ENCODE results near the gene LRRC14B. TPM values are rescaled to one million over a fixed set of nuclear protein-coding genes. Genes with fewer than 3 reads are reported as not detected.
A peak's percentile ranks its signal among the peaks of the same experiment; 100 is the strongest.

Gene LRRC14B
- not detected in 2 replicates for total RNA-seq (2014; rRNA removed; shearing (Covaris generic))
- not detected in 2 replicates for polyA plus RNA-seq (2015; cell fraction: cytosol; rRNA removed)
- polyA plus RNA-seq (2015; cell fraction: nucleus; rRNA removed) = not detected in 2 replicates

DNA sequence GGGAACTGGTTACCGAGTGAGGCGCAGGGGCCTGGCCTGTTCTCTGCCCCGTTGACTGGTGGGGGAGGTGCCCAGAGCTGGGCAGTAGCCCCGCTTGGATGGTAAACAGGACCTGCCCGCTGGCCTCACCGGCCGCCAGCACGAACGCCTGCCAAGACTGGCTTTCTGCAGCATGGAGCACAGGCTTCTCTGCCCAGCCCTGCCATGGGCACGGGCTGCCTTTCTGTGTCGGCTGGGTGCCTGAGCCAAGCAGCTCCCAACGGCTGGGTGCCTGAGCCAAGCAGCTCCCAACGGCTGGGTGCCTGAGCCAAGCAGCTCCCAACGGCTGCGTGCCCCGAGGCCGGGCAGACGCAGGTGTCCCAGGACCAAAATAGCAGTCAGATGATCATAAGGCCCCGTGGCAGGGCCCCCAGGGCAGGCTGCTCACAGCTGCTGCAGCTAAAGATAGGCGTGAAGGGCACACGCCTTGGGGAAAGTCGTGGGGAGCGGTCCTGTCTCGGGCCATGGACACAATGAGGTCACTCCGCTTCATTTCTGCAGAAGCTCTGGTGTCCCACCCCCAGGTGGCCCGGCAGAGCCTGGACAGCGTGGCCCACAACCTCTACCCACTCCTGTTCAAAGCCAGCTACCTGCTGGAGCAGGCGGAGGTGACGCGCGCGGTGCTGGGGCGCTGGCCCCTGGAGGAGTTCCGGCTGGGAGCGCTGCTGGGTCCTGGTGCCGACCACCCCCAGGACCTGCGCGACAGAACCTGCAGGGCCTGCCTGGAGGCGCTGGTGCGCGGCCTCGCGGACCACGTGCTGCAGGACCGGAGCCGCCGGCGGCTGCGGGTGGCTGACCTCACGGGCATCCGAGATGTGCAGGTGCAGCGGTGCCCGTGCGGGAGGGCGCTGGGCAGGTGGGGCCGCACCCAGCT, at the start of gene LRRC14B:
LRRC14B (plus strand) TSS at position 460 of the 913 bp plus-strand sequence; CDS start at position 504, 44 bp downstream.
- DNase-seq (ENCODE audit: low read depth) = no peak

GRCh38 chr5:141761-142160, 49.5 kb upstream of the LRRC14B start:
- no peak for DNase-seq (ENCODE audit: low read depth)

- DNase-seq (ENCODE audit: low read depth) = no peak
These were observed 49.0 kb upstream of the LRRC14B start for GRCh38 chr5:142246-142810.

DNA sequence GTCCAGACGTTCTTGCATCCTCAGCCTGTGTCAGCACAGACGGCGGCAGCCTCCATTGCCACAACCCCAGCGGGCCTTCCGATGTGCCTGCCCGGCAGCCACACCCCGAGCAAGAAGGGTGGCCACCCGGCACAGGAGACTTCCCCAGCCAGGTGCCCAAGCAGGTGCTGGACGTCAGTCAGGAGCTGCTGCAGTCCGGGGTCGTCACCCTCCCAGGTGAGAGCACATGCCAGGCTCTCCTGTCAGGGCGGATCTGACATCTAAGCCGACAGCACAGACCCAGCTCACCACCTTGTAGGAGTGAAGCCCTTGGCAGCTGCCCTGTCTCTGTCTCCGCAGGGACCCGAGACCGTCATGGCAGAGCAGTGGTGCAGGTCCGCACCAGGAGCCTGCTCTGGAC, 48.3 kb upstream of the LRRC14B start:
- no peak for DNase-seq (ENCODE audit: low read depth)

DNA sequence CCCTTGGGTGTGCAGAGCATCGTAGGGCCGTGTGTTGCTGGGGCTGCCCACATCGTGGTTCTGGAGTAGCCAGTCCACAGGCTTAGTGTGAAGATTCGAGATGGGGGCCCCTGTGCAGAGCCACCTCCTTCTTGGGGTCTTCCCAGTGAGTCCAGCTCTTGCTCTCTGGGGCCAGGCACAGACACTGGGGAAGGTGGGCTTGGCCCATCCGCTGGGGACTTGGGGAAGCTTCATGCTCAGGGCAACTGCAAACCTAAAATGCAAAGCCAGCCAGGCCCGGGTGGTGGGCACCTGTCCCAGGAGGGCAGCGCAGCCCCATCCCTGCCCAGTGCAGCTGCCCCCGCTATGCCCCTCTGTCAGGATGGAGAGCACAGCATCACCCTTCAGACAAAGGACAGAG, 46.4 kb upstream of the LRRC14B start:
- DNase-seq (ENCODE audit: low read depth) = no peak

DNA sequence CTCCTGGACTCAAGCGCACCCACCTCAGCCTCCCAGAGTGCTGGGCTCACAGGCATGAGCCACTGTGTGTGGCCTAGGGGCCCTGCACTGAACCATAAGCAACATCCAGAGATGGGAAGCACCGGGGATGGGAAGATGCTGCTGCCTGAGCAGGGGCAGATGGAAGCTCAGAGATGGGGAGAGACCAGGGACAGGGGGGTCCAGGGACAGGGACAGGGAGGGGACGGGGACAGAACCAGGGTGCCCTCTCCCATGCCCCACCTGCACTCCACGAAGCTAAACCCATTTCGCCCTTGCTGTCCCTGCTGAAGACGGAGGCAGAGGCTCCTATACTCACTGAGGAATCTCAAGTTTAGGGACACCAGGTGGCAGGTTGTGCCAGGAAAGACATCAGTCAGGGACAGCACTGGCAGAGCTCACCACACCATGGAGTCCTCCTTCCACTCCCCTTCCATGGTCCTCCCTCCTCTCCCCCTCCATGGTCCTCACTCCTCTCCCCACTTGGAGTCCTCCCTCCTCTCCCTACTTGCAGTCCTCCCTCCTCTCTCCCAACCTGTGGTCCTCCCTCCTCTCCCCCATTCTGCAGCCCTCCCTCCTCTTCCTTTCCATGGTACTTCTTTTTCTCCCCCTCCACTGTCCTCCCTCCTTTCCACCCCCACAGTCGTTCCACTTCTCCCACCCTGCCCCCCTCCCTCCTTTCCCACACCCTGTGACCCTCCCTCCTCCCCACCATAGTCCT, 45.5 kb upstream of the LRRC14B start:
- DNase-seq (ENCODE audit: low read depth) = no peak

DNA sequence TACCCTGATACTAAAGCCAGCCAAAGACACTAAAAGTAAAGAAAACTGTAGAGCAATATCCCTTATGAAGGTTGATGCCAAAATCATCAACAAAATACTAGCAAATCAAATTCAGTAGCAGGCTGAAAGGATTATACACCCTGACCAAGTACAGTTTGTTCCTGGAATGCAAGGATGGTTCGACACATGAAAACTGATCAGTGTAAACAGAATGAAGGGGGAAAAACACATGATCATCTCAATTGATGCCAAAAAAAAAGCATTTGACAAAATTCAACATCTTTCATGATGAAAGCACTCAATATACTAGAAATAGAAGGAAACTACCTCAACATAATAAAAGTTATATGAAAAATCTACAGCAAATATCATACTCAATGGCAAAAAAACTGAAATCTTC, 43.5 kb upstream of the LRRC14B start:
- DNase-seq (ENCODE audit: low read depth) = no peak

GRCh38 chr5:149745-150485, 41.4 kb upstream of the LRRC14B start:
- DNase-seq (ENCODE audit: low read depth) = peak; percentile 61

GRCh38 chr5:150746-151145, 40.5 kb upstream of the LRRC14B start:
- DNase-seq (ENCODE audit: low read depth) = no peak

DNA sequence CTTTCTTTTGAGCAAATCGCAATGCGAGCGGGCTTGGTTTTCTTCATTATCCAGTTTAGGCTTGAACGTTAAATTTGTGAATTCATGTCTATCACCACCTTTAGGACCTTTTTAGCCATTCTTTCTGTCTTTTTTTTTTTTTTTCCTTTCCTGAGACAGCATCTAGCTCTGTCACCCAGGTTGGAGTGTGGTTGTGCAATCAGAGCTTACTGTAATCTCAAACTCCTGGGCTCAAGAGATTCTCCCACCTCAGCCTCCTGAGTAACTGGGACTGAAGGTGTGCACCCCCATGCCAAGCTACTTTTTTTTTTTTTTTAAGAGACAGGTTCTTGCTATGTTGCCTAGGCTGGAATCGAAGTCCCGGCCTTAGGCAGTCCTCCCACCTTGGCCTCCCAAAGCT, 39.2 kb upstream of the LRRC14B start:
- no peak for DNase-seq (ENCODE audit: low read depth)

GRCh38 chr5:153256-153655, 38.0 kb upstream of the LRRC14B start:
- DNase-seq (ENCODE audit: low read depth) = peak; percentile 86

GRCh38 chr5:154236-154635, 37.1 kb upstream of the LRRC14B start:
- DNase-seq (ENCODE audit: low read depth) = peak; percentile 56

GRCh38 chr5:154826-155225, 36.5 kb upstream of the LRRC14B start:
- DNase-seq (ENCODE audit: low read depth) = no peak

DNA sequence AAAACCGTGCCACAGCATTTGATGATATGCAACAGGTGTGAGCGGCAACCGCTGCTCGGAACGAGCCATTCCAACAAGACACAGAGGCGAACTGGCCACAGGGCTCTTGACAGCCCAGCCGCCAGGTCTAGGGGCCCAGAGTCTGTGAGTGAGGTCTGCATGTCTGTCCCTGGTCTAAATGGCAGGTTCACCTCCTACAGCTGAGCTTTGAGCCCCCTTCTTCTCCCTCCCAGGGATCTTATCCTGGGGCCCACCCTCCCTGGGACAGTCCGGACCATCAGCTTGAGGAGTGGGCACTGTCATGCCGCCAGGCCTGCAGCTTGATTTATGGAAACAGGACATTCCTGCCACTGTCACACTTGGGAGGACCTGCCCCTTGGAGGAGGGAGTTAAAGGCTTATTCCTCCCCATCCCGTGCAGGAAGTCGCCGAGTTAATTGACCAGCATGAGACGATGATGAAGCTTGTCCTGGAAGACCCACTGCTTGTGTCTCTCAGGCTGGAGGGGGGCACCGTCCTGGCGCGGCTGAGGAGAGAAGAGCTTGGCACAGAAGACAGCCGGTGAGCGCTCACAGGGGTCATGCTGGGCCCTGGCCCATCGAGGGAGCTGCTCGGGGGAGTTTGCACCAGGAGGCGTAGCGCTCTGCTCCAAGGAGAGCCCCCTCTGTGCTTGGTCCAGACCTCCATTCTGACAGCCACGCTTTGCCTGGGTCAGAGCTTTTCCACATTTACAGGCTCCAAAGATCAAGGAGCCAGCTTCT, 35.5 kb upstream of the LRRC14B start:
- no peak for DNase-seq (ENCODE audit: low read depth)

DNA sequence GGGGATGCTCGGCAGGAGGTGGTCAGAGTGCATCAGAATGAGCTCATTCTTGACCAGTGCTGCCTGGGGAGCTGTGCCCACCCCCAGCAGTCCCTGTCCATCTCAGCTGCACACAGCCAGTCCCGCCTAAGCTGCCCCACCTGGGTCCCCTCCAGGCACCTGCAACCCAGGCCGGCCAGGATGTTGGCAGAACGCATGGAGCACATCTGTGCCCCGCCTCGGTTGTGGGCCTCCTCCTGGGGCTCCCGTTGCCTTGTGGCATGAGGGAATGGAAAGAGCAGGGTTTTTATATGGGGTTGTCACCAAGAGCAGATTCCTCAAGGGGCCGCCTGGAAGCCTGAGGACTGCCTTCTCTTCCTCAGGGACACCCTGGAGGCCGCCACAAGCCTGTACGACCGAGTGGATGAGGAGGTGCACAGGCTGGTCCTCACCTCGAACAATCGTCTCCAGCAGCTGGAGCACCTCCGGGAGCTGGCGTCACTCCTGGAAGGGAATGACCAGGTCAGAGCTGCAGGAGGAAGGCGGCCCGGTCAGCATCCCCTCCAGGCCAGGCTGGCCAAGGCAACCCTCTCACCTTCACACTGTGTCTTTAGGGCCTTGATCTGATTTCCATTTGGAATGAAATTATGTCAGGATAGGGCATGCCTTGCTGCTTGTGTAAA, 34.8 kb upstream of the LRRC14B start:
- no peak for DNase-seq (ENCODE audit: low read depth)

- DNase-seq (ENCODE audit: low read depth) = no peak
These were observed 34.1 kb upstream of the LRRC14B start for GRCh38 chr5:157126-157715.

GRCh38 chr5:157801-158200, 33.5 kb upstream of the LRRC14B start:
- no peak for DNase-seq (ENCODE audit: low read depth)

- no peak for DNase-seq (ENCODE audit: low read depth)
These were observed 32.4 kb upstream of the LRRC14B start for GRCh38 chr5:158807-159447.

Measured in HT1080 (cell line).